Measurements from ENCODE around the gene FNBP1L. TPM values are rescaled to one million over a fixed set of nuclear protein-coding genes. Genes with fewer than 3 reads are reported as not detected.

FNBP1L gene
- total and polyA plus RNA-seq, 9 of the 15 experiments (the other 6 are each of a cell fraction or from before 2014, with no cell fraction given): 1.4 to 6.9 (median 5.9) TPM

GRCh38 chr1:93446837-93447451, 974 bp upstream of the FNBP1L start (continued):
- TF ChIP-seq ETV6 (IDR thresholded peaks at IDR 0.05; ENCODE audit: borderline replicate concordance in 1 of 2, low read depth in 2 of 2, low read length in 1 of 2): 0 out of 4 replicates have a peak, but pooled peaks of 1 of the 2 experiments have one; percentile 28
- TF ChIP-seq ETV6 (CRISPR knock-in tag; IDR thresholded peaks at IDR 0.05; ENCODE audit: borderline replicate concordance): no peak
- peak in 1 of 3 experiments; percentile 70; a peak in 1 of 6 replicates for TF ChIP-seq ZBTB11 (CRISPR knock-in tag; IDR thresholded peaks at IDR 0.05)
- TF ChIP-seq JUN (IDR thresholded peaks at IDR 0.05; ENCODE audit: borderline replicate concordance, low read depth, low read length): no peak
- TF ChIP-seq JUN (CRISPR knock-in tag; IDR thresholded peaks at IDR 0.05; ENCODE audit: borderline replicate concordance): no peak
- TF ChIP-seq NCOR1 (IDR thresholded peaks at IDR 0.05): peak; percentile 82
- TF ChIP-seq MLLT1 (IDR thresholded peaks at IDR 0.05): no peak
- no peak for TF ChIP-seq ZKSCAN3 (CRISPR knock-in tag; IDR thresholded peaks at IDR 0.05)
- TF ChIP-seq MNT (conservative IDR thresholded peaks at IDR 0.05): peak in 1 of 2 experiments; percentile 53; a peak in 1 of 4 replicates
- TF ChIP-seq KDM4B (IDR thresholded peaks at IDR 0.05; ENCODE audit: borderline replicate concordance in 2 of 2, low read depth in 1 of 2): no peak
- TF ChIP-seq NFE2 (IDR thresholded peaks at IDR 0.05; ENCODE audit: low read depth): no peak
- TF ChIP-seq TBP (optimal IDR thresholded peaks at IDR 0.05; ENCODE audit: low read depth, low read length): peak; percentile 18
- TF ChIP-seq, protein P1, sequence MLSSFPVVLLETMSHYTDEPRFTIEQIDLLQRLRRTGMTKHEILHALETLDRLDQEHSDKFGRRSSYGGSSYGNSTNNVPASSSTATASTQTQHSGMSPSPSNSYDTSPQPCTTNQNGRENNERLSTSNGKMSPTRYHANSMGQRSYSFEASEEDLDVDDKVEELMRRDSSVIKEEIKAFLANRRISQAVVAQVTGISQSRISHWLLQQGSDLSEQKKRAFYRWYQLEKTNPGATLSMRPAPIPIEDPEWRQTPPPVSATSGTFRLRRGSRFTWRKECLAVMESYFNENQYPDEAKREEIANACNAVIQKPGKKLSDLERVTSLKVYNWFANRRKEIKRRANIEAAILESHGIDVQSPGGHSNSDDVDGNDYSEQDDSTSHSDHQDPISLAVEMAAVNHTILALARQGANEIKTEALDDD (IDR thresholded peaks at IDR 0.05): peak; percentile 98
- TF ChIP-seq CREB1 (IDR thresholded peaks at IDR 0.05): 0 out of 2 replicates have a peak, but pooled peaks have one; percentile 17
- TF ChIP-seq CREB1 (CRISPR knock-in tag; IDR thresholded peaks at IDR 0.05): no peak
